DOHH2 (cell line): Measurements from ENCODE around the gene CHKB.

Experiments
- H3F3A ChIP-seq: fragments of 200-600 bp; sonication (generic), shearing (Covaris generic); 2 replicates; pipeline ENCODE4 v1.6.0; 2016; ENCODE audit warnings: antibody characterized with exemption, mild to moderate bottlenecking; ENCODE audit not compliant: control insufficient read depth, insufficient read depth
- H3K27ac ChIP-seq: fragments of 200-600 bp; sonication (generic); 2 replicates; pipeline ENCODE4 v1.5.1; 2014; ENCODE audit warnings: low read depth, mild to moderate bottlenecking, low read length, moderate library complexity
- H3K27me3 ChIP-seq: fragments of 200-600 bp; sonication (generic); 2 replicates; pipeline ENCODE4 v1.6.1; 2014; ENCODE audit warnings: mild to moderate bottlenecking, low read length, mixed read lengths; ENCODE audit not compliant: control insufficient read depth
- H3K36me3 ChIP-seq: fragments of 200-600 bp; sonication (generic); 2 replicates; pipeline ENCODE4 v1.6.1; 2014; ENCODE audit warnings: mild to moderate bottlenecking, low read length, moderate library complexity, mixed read lengths; ENCODE audit not compliant: control insufficient read depth
- H3K4me1 ChIP-seq: fragments of 200-600 bp; sonication (generic); 2 replicates; pipeline ENCODE4 v1.6.1; 2014; ENCODE audit warnings: mild to moderate bottlenecking, low read length, mixed read lengths; ENCODE audit not compliant: control insufficient read depth
- H3K4me2 ChIP-seq: fragments of 200-600 bp; sonication (generic); 2 replicates; pipeline ENCODE4 v1.6.0; 2014; ENCODE audit warnings: mild to moderate bottlenecking, low read length, moderate library complexity
- H3K4me3 ChIP-seq: fragments of 200-600 bp; sonication (generic); 2 replicates; pipeline ENCODE4 v1.5.1; 2014; ENCODE audit warnings: mild to moderate bottlenecking, low read length, mixed read lengths
- H3K79me2 ChIP-seq: fragments of 200-600 bp; sonication (generic); 2 replicates; pipeline ENCODE4 v1.6.1; 2014; ENCODE audit warnings: mild to moderate bottlenecking, low read length, mixed read lengths; ENCODE audit not compliant: control insufficient read depth
- H3K9me2 ChIP-seq: fragments of 200-600 bp; sonication (generic); replicated peaks from 2 replicates; pipeline ENCODE4 v1.6.1; 2014; ENCODE audit warnings: mild to moderate bottlenecking, low read length, mixed read lengths; ENCODE audit not compliant: control insufficient read depth
- H3K9me3 ChIP-seq: fragments of 200-600 bp; sonication (generic); 2 replicates; pipeline ENCODE4 v1.6.1; 2014; ENCODE audit warnings: antibody characterized with exemption, low read length, mixed read lengths; ENCODE audit not compliant: control insufficient read depth, insufficient read depth
- H4K20me1 ChIP-seq: fragments of 200-600 bp; sonication (generic); 2 replicates; pipeline ENCODE4 v1.6.0; 2014; ENCODE audit warnings: low read depth, mild to moderate bottlenecking, antibody characterized with exemption, low read length, moderate library complexity; ENCODE audit not compliant: control insufficient read depth, insufficient read depth
- EZH2phosphoT487 ChIP-seq: fragments of 200-600 bp; sonication (generic); IDR thresholded peaks from 2 replicates; pipeline ENCODE4 v1.6.1; 2017; ENCODE audit warnings: borderline replicate concordance, mild to moderate bottlenecking, antibody characterized with exemption, low read length, moderate library complexity, mixed read lengths
- TF ChIP-seq, protein P1 (sequence below): fragments of 200-600 bp; sonication (generic); IDR thresholded peaks from one replicate; pipeline ENCODE4 v1.5.1; 2014; ENCODE audit warnings: antibody characterized with exemption, mild to moderate bottlenecking, low read depth, low read length; ENCODE audit not compliant: poor library complexity, severe bottlenecking

CHKB gene

DNA sequence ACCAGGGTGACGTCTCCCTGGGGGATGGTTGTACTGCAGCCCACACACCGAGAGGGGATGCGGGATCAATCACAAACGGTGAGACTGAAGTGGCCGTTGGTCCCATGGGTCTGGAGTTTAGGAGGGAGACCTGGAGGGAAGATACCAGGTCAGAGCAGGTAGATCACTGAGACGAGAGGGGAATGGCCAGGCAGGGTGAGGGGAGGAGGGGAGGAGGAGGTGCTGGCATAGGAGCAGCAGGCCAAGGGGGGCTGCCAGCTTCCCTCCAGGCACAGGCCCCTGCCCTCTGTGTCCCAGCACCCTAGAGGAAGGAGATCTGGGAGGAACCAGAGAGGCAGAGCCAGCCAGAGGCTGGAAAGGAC is 25.0 kb upstream of the CHKB start:
- no peak for TF ChIP-seq EZH2phosphoT487
- TF ChIP-seq, protein P1, sequence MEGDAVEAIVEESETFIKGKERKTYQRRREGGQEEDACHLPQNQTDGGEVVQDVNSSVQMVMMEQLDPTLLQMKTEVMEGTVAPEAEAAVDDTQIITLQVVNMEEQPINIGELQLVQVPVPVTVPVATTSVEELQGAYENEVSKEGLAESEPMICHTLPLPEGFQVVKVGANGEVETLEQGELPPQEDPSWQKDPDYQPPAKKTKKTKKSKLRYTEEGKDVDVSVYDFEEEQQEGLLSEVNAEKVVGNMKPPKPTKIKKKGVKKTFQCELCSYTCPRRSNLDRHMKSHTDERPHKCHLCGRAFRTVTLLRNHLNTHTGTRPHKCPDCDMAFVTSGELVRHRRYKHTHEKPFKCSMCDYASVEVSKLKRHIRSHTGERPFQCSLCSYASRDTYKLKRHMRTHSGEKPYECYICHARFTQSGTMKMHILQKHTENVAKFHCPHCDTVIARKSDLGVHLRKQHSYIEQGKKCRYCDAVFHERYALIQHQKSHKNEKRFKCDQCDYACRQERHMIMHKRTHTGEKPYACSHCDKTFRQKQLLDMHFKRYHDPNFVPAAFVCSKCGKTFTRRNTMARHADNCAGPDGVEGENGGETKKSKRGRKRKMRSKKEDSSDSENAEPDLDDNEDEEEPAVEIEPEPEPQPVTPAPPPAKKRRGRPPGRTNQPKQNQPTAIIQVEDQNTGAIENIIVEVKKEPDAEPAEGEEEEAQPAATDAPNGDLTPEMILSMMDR, result no peak
- no peaks in the 10 kb centered on the region for H3K9me3 ChIP-seq
- no peaks in the 10 kb centered on the region for H3F3A ChIP-seq
- no peak overlapping the region for H3K4me3 ChIP-seq
- H3K4me1 ChIP-seq, result peaks cover 11% of the 10 kb centered on the region
- H3K9me2 ChIP-seq, result no peaks in the 10 kb centered on the region
- no peak overlapping the region for H3K4me2 ChIP-seq
- H3K79me2 ChIP-seq, result no peaks in the 10 kb centered on the region
- H3K27me3 ChIP-seq, result peaks cover 37% of the 10 kb centered on the region
- no peaks in the 10 kb centered on the region for H3K36me3 ChIP-seq
- no peaks in the 10 kb centered on the region for H4K20me1 ChIP-seq
- H3K27ac ChIP-seq, result no peak overlapping the region

DNA sequence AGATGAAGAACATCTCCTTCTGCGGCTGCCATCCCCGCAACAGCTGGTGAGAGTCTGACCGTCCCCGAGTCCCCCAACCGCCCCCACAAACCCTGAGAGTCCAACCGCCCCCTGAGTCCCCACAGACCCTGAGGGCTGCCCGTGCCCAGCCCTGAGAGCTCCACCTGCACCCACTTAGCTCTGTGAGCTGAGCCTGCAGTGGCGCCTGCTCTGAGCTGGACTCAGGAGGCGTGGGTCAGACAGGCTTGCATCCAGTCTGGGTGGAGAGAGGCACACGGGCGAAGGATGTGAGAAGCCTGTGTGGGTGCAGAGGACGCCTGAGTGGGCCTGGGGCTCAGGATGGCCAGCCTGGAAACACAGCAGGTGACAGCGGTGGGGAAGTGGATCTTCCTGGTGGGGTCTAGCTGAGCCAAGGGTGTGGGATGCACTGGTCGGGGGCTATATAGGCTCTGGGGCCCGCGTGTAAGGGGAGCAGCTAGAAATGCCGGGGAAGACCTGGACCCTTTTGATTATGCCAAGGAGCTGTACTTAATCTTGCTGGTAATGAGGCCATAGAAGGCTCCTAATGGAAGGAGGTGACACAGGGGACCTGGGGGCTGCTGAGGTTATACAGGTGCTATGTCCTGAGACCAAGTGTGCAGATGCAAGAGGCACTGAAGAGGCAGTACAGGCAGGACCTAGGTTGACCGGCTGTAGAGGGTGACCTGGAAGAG is 24.5 kb upstream of the CHKB start:
- H4K20me1 ChIP-seq, result no peaks in the 10 kb centered on the region
- H3K27ac ChIP-seq, result no peak overlapping the region
- H3K36me3 ChIP-seq, result no peaks in the 10 kb centered on the region
- 0 out of 2 replicates have a peak, but pooled peaks cover 1% of the 10 kb centered on the region for H3F3A ChIP-seq
- TF ChIP-seq, protein P1, result no peak
- TF ChIP-seq EZH2phosphoT487, result no peak
- H3K4me1 ChIP-seq, result peaks cover 7% of the 10 kb centered on the region
- H3K9me3 ChIP-seq, result no peaks in the 10 kb centered on the region
- H3K4me3 ChIP-seq, result no peak overlapping the region
- H3K4me2 ChIP-seq, result no peak overlapping the region
- no peaks in the 10 kb centered on the region for H3K79me2 ChIP-seq
- no peaks in the 10 kb centered on the region for H3K9me2 ChIP-seq
- peaks cover 43% of the 10 kb centered on the region for H3K27me3 ChIP-seq

DNA sequence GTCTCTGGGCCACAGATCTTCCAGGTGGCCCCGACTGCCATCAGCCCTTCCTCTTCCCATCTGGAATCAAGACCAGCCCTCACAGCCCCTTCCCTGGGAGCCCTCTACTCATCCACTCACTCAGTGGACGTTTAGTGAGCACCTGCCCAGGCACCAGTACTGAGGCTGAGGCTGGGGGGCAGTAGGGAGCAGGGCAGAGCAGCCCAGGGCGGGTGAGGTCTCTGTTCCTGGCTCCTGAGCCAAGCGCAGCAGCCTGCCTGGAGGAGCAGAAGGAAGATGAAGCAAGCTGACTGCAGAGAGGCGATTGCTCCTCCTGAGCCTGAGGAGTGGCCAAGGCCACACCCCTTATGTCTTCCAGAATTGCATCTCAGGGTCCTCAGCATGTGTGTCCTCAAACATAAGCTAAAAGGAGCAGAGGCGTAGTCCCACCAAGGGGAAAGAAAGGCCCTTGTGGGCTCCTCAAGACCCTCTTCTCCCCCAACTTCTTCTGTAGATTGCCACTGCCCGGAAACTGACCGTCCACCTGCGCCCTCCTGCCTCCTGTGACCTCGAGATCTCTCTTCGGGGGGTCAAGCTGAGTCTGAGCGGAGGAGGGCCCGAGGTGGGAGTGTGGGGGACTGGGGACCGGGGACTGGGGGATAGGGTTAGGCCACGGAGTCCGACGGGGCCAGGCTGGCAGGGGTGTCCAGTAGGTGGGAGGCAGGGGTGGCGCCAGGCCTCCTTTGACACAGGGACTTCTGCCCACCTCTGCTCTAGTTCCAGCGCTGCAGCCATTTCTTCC is 23.7 kb upstream of the CHKB start:
- Histone ChIP-seq H3K9me3 (no peaks in the 10 kb centered on the region), H3K79me2 (no peaks in the 10 kb centered on the region), H3K36me3 (no peaks in the 10 kb centered on the region), H3K4me3 (no peak overlapping the region), H3K4me1 (peaks cover 7% of the 10 kb centered on the region), H3F3A (0 out of 2 replicates have a peak, but pooled peaks cover 6% of the 10 kb centered on the region), H3K9me2 (no peaks in the 10 kb centered on the region), H3K27ac (no peak overlapping the region), H3K27me3 (peaks cover 50% of the 10 kb centered on the region), H4K20me1 (no peaks in the 10 kb centered on the region), H3K4me2 (no peak overlapping the region)
- TF ChIP-seq, protein P1, result peak; percentile 35
- no peak for TF ChIP-seq EZH2phosphoT487
